Loucy (cell line): ENCODE results near the gene NMUR1.
A peak's percentile ranks its signal among the peaks of the same experiment; 100 is the strongest.

Source experiments
- H2AFZ ChIP-seq: fragments of 200-600 bp; sonication (generic); 2 replicates; pipeline ENCODE4 v1.6.0; 2016; ENCODE audit warnings: antibody characterized with exemption, mild to moderate bottlenecking, low read length, moderate library complexity
- H3F3A ChIP-seq: fragments of 200-600 bp; 2 replicates; pipeline ENCODE4 v1.6.0; 2016; ENCODE audit warnings: antibody characterized with exemption, low read depth, mild to moderate bottlenecking
- H3K27me3 ChIP-seq: fragments of 200-600 bp; sonication (generic); 2 replicates; pipeline ENCODE4 v1.6.1; 2014; ENCODE audit warnings: low read length, mild to moderate bottlenecking; ENCODE audit not compliant: insufficient read depth, poor library complexity, severe bottlenecking
- H3K36me3 ChIP-seq: fragments of 200-600 bp; sonication (generic); 2 replicates; pipeline ENCODE4 v1.6.1; 2016; ENCODE audit warnings: low read length; ENCODE audit not compliant: insufficient read depth
- H3K4me1 ChIP-seq: fragments of 200-600 bp; sonication (generic); 2 replicates; pipeline ENCODE4 v1.5.1; 2014; ENCODE audit warnings: low read length, mild to moderate bottlenecking; ENCODE audit not compliant: insufficient read depth, poor library complexity, severe bottlenecking
- H3K4me2 ChIP-seq: fragments of 200-600 bp; sonication (generic); 2 replicates; pipeline ENCODE4 v1.6.0; 2014; ENCODE audit warnings: antibody characterized with exemption, low read length, low read depth, mild to moderate bottlenecking; ENCODE audit not compliant: poor library complexity, severe bottlenecking
- H3K4me3 ChIP-seq: fragments of 200-600 bp; sonication (generic); 2 replicates; pipeline ENCODE4 v1.5.1; 2014; ENCODE audit warnings: low read length, mild to moderate bottlenecking, mixed read lengths; ENCODE audit not compliant: poor library complexity, severe bottlenecking
- H3K79me2 ChIP-seq: fragments of 200-600 bp; sonication (generic); 2 replicates; pipeline ENCODE4 v1.6.1; 2014; ENCODE audit warnings: low read length; ENCODE audit not compliant: insufficient read depth
- H3K9ac ChIP-seq: fragments of 200-600 bp; sonication (generic); 2 replicates; pipeline ENCODE4 v1.6.0; 2014; ENCODE audit warnings: mild to moderate bottlenecking, low read depth, low read length, moderate library complexity; ENCODE audit not compliant: poor library complexity, severe bottlenecking
- H3K9me2 ChIP-seq: fragments of 200-600 bp; sonication (generic); replicated peaks from 2 replicates; pipeline ENCODE4 v1.6.1; 2016; ENCODE audit warnings: low read depth, low read length, mixed read lengths
- H3K9me3 ChIP-seq: fragments of 200-600 bp; sonication (generic); 2 replicates; pipeline ENCODE4 v1.6.1; 2014; ENCODE audit warnings: mild to moderate bottlenecking, antibody characterized with exemption, low read length, low read depth; ENCODE audit not compliant: insufficient read depth
- H4K20me1 ChIP-seq: fragments of 200-600 bp; sonication (generic); 2 replicates; pipeline ENCODE4 v1.6.0; 2014; ENCODE audit warnings: antibody characterized with exemption, low read length, mild to moderate bottlenecking; ENCODE audit not compliant: insufficient read depth, poor library complexity, severe bottlenecking
- CTCF ChIP-seq: fragments of 200-600 bp; sonication (generic); conservative IDR thresholded peaks from 2 replicates; pipeline ENCODE4 v1.5.1; 2014; ENCODE audit warnings: mild to moderate bottlenecking, antibody characterized with exemption, low read length
- EZH2phosphoT487 ChIP-seq: fragments of 200-600 bp; IDR thresholded peaks from 2 replicates; pipeline ENCODE4 v1.6.1; 2018; ENCODE audit warnings: antibody characterized with exemption, mild to moderate bottlenecking, moderate library complexity, borderline replicate concordance

The NMUR1 gene

GRCh38 chr2:231525248-231526163 is 4.7 kb downstream of the NMUR1 start:
- no peak overlapping the region for H3K4me3 ChIP-seq
- peak overlapping the region; percentile 78 for H3K4me2 ChIP-seq
- no peaks in the 10 kb centered on the region for H3K27me3 ChIP-seq
- no peaks in the 10 kb centered on the region for H3K79me2 ChIP-seq
- H3K4me1 ChIP-seq, result peaks cover 66% of the 10 kb centered on the region
- H4K20me1 ChIP-seq, result no peaks in the 10 kb centered on the region
- no peaks in the 10 kb centered on the region for H3K9me3 ChIP-seq
- no peaks in the 10 kb centered on the region for H3F3A ChIP-seq
- H3K9ac ChIP-seq, result no peak overlapping the region
- TF ChIP-seq CTCF (no peak), EZH2phosphoT487 (no peak)
- no peaks in the 10 kb centered on the region for H3K36me3 ChIP-seq
- H3K9me2 ChIP-seq, result no peaks in the 10 kb centered on the region
- H2AFZ ChIP-seq, result no peak overlapping the region

GRCh38 chr2:231524477-231525247 is 5.6 kb downstream of the NMUR1 start:
- Histone ChIP-seq H3F3A (no peaks in the 10 kb centered on the region), H3K27me3 (no peaks in the 10 kb centered on the region), H3K4me2 (peak overlapping the region; percentile 78), H4K20me1 (no peaks in the 10 kb centered on the region), H3K79me2 (no peaks in the 10 kb centered on the region), H3K9me2 (no peaks in the 10 kb centered on the region), H3K9ac (peak overlapping the region; percentile 47), H2AFZ (no peak overlapping the region), H3K4me1 (peaks cover 74% of the 10 kb centered on the region), H3K4me3 (peak overlapping the region; percentile 53), H3K9me3 (no peaks in the 10 kb centered on the region), H3K36me3 (no peaks in the 10 kb centered on the region)
- TF ChIP-seq CTCF (no peak), EZH2phosphoT487 (no peak)

- no peaks in the 10 kb centered on the region for H3K79me2 ChIP-seq
Observed at GRCh38 chr2:231523451-231524285, 6.6 kb downstream of the NMUR1 start.

More at GRCh38 chr2:231523451-231524285, 6.6 kb downstream of the NMUR1 start:
- Histone ChIP-seq H3K27me3 (no peaks in the 10 kb centered on the region), H3K9ac (peak overlapping the region; percentile 47), H2AFZ (no peak overlapping the region), H3K4me2 (peak overlapping the region; percentile 78), H4K20me1 (no peaks in the 10 kb centered on the region), H3K9me3 (no peaks in the 10 kb centered on the region), H3K36me3 (no peaks in the 10 kb centered on the region), H3K4me3 (peak overlapping the region; percentile 53), H3K9me2 (no peaks in the 10 kb centered on the region), H3F3A (no peaks in the 10 kb centered on the region), H3K4me1 (peaks cover 80% of the 10 kb centered on the region)
- TF ChIP-seq EZH2phosphoT487, result peak; percentile 18; the same call in 1 of the 2 replicates
- TF ChIP-seq CTCF, result no peak
